Common myeloid progenitor, CD34-positive (primary cell): Measurements from ENCODE around the gene VWF.
A peak's percentile ranks its signal among the peaks of the same experiment; 100 is the strongest.
"Not testable (repeated sequence)": the region's sequence is repeated elsewhere in the genome, so short reads cannot be mapped to it uniquely, and the experiment has no call there.

Experiments used
- CTCF ChIA-PET: fragments of 350-600 bp; sonication (Branson Sonifier 250); formaldehyde crosslinking; loops from one replicate; lab custom pipeline; 2021; ENCODE audit warnings: antibody characterized with exemption; lab: Charles Lee
- POLR2A ChIA-PET: fragments of 350-600 bp; sonication (Branson Sonifier 250); formaldehyde crosslinking; loops from one replicate; lab custom pipeline; 2021; ENCODE audit warnings: antibody characterized with exemption; lab: Charles Lee
- DNase-seq, 3 donors: peaks; one replicate each; pipeline versions ENCODE4 v3.0.0 to v3.0.0-alpha.2; 2013
- H3K27ac ChIP-seq, 2 experiments: 1 replicate in 1 of 2; 2 replicates in 1 of 2; pipeline ENCODE4 v1.7.0; 2013; ENCODE audit warnings: inconsistent platforms in 2 of 2, low read length in 2 of 2, mild to moderate bottlenecking in 2 of 2, low read depth in 1 of 2, moderate library complexity in 1 of 2; ENCODE audit not compliant: severe bottlenecking in 2 of 2, insufficient read depth in 1 of 2, poor library complexity in 1 of 2
- H3K27me3 ChIP-seq, 5 experiments: replicated peaks in 2 of 5; 1 replicate in 3 of 5; 2 replicates in 2 of 5; pipeline versions ENCODE4 v1.6.1 to v1.7.0; 2013; ENCODE audit warnings: low read length in 4 of 5, mild to moderate bottlenecking in 2 of 5, moderate library complexity in 2 of 5, inconsistent platforms in 1 of 5; ENCODE audit not compliant: insufficient read depth in 5 of 5, control insufficient read depth in 4 of 5
- H3K36me3 ChIP-seq, 4 experiments: 1 replicate in 2 of 4; 2 replicates in 2 of 4; pipeline versions ENCODE4 v1.6.1 to v1.7.0; 2013; ENCODE audit warnings: low read length in 3 of 4, control low read depth in 1 of 4, mild to moderate bottlenecking in 1 of 4; ENCODE audit not compliant: control insufficient read depth in 4 of 4, insufficient read depth in 4 of 4
- H3K4me1 ChIP-seq, 4 experiments: 1 replicate in 3 of 4; 2 replicates in 1 of 4; pipeline versions ENCODE4 v1.6.1 to v1.7.1; 2013; ENCODE audit warnings: low read length in 3 of 4, mild to moderate bottlenecking in 3 of 4, control low read depth in 1 of 4, inconsistent platforms in 1 of 4, moderate library complexity in 1 of 4; ENCODE audit not compliant: control insufficient read depth in 4 of 4, insufficient read depth in 4 of 4; ENCODE audit errors: control extremely low read depth in 1 of 4
- H3K4me3 ChIP-seq, 7 experiments: 1 replicate in 4 of 7; 2 replicates in 3 of 7; pipeline versions ENCODE4 v1.5.1 to v1.7.0; 2013; ENCODE audit warnings: mild to moderate bottlenecking in 7 of 7, low read length in 6 of 7, moderate library complexity in 6 of 7, inconsistent platforms in 2 of 7, low read depth in 2 of 7, control low read depth in 1 of 7; ENCODE audit not compliant: insufficient read depth in 4 of 7, control insufficient read depth in 1 of 7; ENCODE audit errors: extremely low read depth in 1 of 7
- H3K9me3 ChIP-seq, 5 experiments: 1 replicate in 4 of 5; 2 replicates in 1 of 5; pipeline versions ENCODE4 v1.6.1 to v1.7.1; 2013; ENCODE audit warnings: low read length in 4 of 5, mild to moderate bottlenecking in 2 of 5, inconsistent platforms in 1 of 5, low read depth in 1 of 5, moderate library complexity in 1 of 5; ENCODE audit not compliant: control insufficient read depth in 4 of 5, insufficient read depth in 2 of 5; ENCODE audit errors: control extremely low read depth in 1 of 5
- WGBS: methylation state at CpG from one replicate; pipeline ENCODE4 v1.1.5; 2013; ENCODE audit not compliant: insufficient coverage; 5-methylcytosine and 5-hydroxymethylcytosine counted together

Gene VWF

GRCh38 chr12:6016004-6016403, 108.5 kb downstream of the VWF start:
- H3K27ac ChIP-seq, H3K4me1 ChIP-seq, H3K4me3 ChIP-seq, CTCF ChIA-PET, H3K36me3 ChIP-seq, H3K9me3 ChIP-seq, H3K27me3 ChIP-seq, DNase-seq, POLR2A ChIA-PET: not testable (repeated sequence)
- 97% methylated on average over 9 of the region's 12 CpGs for WGBS

- DNase-seq, H3K27ac ChIP-seq, H3K27me3 ChIP-seq, H3K36me3 ChIP-seq, POLR2A ChIA-PET, H3K9me3 ChIP-seq, H3K4me3 ChIP-seq, H3K4me1 ChIP-seq: not testable (repeated sequence)
- no CpG with 5 or more reads among the region's 3 CpGs for WGBS
- CTCF ChIA-PET: interaction anchor here (2.0 to 3.8 kb wide), 3 partner anchors 16 to 26 kb away, joined by 4 to 17 read pairs (median 15); no protein-coding TSS in a partner anchor
Measured at GRCh38 chr12:6015271-6015670, 109.2 kb downstream of the VWF start.

GRCh38 chr12:6010631-6011350, 113.7 kb downstream of the VWF start:
- 89% methylated on average over 1 of the region's 4 CpGs for WGBS
- CTCF ChIA-PET: interaction anchor here (0.9 kb wide), 1 partner anchor 16 kb away, joined by 3 read pairs; no protein-coding TSS in a partner anchor

GRCh38 chr12:5997260-5997659, 127.2 kb downstream of the VWF start:
- no peak for DNase-seq
- CTCF ChIA-PET: interaction anchor here (1.0 to 11.0 kb wide), 2 partner anchors 34 to 39 kb away, joined by 3 to 265 read pairs; no protein-coding TSS in a partner anchor
- Histone ChIP-seq H3K4me3 (no peak overlapping the region), H3K9me3 (no peaks in the 10 kb centered on the region), H3K36me3 (peaks cover 0 to 4% (median 0%) of the 10 kb centered on the region in 4 experiments), H3K27me3 (no peaks in the 10 kb centered on the region), H3K27ac (no peak overlapping the region), H3K4me1 (no peaks in the 10 kb centered on the region)
- WGBS: 100% methylated on average over 2 of the region's 3 CpGs
- POLR2A ChIA-PET: no interaction called here

More at GRCh38 chr12:6010631-6011350, 113.7 kb downstream of the VWF start:
- H3K27ac ChIP-seq, H3K36me3 ChIP-seq, DNase-seq, H3K9me3 ChIP-seq, H3K4me3 ChIP-seq, H3K27me3 ChIP-seq, POLR2A ChIA-PET, H3K4me1 ChIP-seq: not testable (repeated sequence)

GRCh38 chr12:5996459-5996858, 128.0 kb downstream of the VWF start:
- H3K4me1 ChIP-seq: no peaks in the 10 kb centered on the region
- no peak for DNase-seq
- 100% methylated on average over 1 of the region's 3 CpGs for WGBS
- H3K36me3 ChIP-seq: peaks cover 0 to 4% (median 0%) of the 10 kb centered on the region in 4 experiments
- no peaks in the 10 kb centered on the region for H3K9me3 ChIP-seq
- H3K27me3 ChIP-seq: no peaks in the 10 kb centered on the region
- ChIA-PET POLR2A (interaction anchor here (1.1 kb wide), 1 partner anchor 9 kb away, joined by 4 read pairs; no protein-coding TSS in a partner anchor), CTCF (interaction anchor here (1.0 to 11.0 kb wide), 4 partner anchors 31 to 55 kb away, joined by 3 to 265 read pairs (median 4); no protein-coding TSS in a partner anchor)
- no peak overlapping the region for H3K27ac ChIP-seq
- H3K4me3 ChIP-seq: no peak overlapping the region

- ChIA-PET POLR2A (no interaction called here), CTCF (interaction anchor here (0.8 to 11.0 kb wide), 19 partner anchors 12 to 298 kb away, joined by 3 to 265 read pairs (median 7); no protein-coding TSS in a partner anchor)
- Histone ChIP-seq H3K27me3 (no peaks in the 10 kb centered on the region), H3K36me3 (peaks cover 0 to 4% (median 0%) of the 10 kb centered on the region in 4 experiments), H3K27ac (no peak overlapping the region), H3K9me3 (no peaks in the 10 kb centered on the region), H3K4me1 (no peaks in the 10 kb centered on the region), H3K4me3 (no peak overlapping the region)
- DNase-seq: no peak
- WGBS: 90% methylated on average over 2 of the region's 3 CpGs
Measured at GRCh38 chr12:5989621-5990020, 134.8 kb downstream of the VWF start.

GRCh38 chr12:5988659-5989116, 135.8 kb downstream of the VWF start:
- CTCF ChIA-PET: interaction anchor here (0.6 to 11.0 kb wide), 30 partner anchors 11 to 556 kb away, joined by 3 to 265 read pairs (median 6); partner anchors contain the start of gene NTF3
- Histone ChIP-seq H3K36me3 (peaks cover 0 to 1% (median 0%) of the 10 kb centered on the region in 4 experiments), H3K27me3 (no peaks in the 10 kb centered on the region), H3K4me3 (no peak overlapping the region), H3K4me1 (no peaks in the 10 kb centered on the region), H3K27ac (no peak overlapping the region), H3K9me3 (no peaks in the 10 kb centered on the region)
- POLR2A ChIA-PET: interaction anchor here (0.7 to 1.4 kb wide), 2 partner anchors 43 to 49 kb away, joined by 4 read pairs; no protein-coding TSS in a partner anchor
- 3% methylated on average over 9 of the region's 10 CpGs for WGBS
- peak; percentile 69 to 88 (median 81) for DNase-seq
